PC-9 (cell line): ENCODE results near the gene VAPB.

Experiments used
- CTCF ChIP-seq: fragments of 200-600 bp; sonication (generic); conservative IDR thresholded peaks from 2 replicates; pipeline ENCODE4 v1.6.1; 2017; ENCODE audit warnings: mixed run types, antibody characterized with exemption, mild to moderate bottlenecking, moderate library complexity
- EZH2 ChIP-seq: fragments of 200-600 bp; sonication (generic); IDR thresholded peaks from 2 replicates; pipeline ENCODE4 v1.8.0; 2017; ENCODE audit warnings: antibody characterized with exemption, low read depth

GRCh38 chr20:58431134-58431533 lies 42.1 kb downstream of the VAPB start:
- no peak for TF ChIP-seq CTCF
- TF ChIP-seq EZH2 = no peak
